Measurements from ENCODE around the gene ANKS1B.
A peak's percentile ranks its signal among the peaks of the same experiment; 100 is the strongest.
"Not testable (repeated sequence)": the region's sequence is repeated elsewhere in the genome, so short reads cannot be mapped to it uniquely, and the experiment has no call there.

The ANKS1B gene

GRCh38 chr12:99706736-99707473 lies 277.8 kb downstream of the ANKS1B start:
- DNase-seq (ENCODE audit: low read depth, low spot score) = no peak

GRCh38 chr12:99704458-99704857 lies 280.3 kb downstream of the ANKS1B start:
- DNase-seq (ENCODE audit: low read depth, low spot score) = no peak

DNA sequence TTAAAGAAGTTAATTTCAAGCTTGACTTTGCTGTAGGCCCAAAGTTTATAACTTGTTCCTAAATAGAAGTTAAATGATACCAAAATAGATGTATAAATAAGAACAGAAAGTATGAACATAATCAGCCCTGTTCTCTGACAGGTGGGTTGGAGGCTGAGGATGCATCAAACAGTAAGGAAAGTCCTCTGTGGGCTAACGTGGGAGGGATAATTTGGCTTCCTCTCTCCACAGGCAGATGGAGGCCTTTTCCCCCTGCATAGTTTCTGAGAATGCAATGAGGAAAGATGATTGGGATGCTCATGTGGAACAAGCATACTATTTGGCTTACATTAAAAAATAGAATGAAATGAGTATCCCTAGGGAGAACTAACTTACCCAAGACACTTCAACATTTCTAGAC lies 280.7 kb downstream of the ANKS1B start:
- no peak for DNase-seq (ENCODE audit: low read depth, low spot score)

GRCh38 chr12:99700032-99700431 lies 284.7 kb downstream of the ANKS1B start:
- DNase-seq (ENCODE audit: low read depth, low spot score) = no peak

- no peak for DNase-seq (ENCODE audit: low read depth, low spot score)
Measured at GRCh38 chr12:99695050-99695449, 289.7 kb downstream of the ANKS1B start.

GRCh38 chr12:99686142-99686541 lies 298.6 kb downstream of the ANKS1B start:
- DNase-seq (ENCODE audit: low read depth, low spot score) = no peak

DNA sequence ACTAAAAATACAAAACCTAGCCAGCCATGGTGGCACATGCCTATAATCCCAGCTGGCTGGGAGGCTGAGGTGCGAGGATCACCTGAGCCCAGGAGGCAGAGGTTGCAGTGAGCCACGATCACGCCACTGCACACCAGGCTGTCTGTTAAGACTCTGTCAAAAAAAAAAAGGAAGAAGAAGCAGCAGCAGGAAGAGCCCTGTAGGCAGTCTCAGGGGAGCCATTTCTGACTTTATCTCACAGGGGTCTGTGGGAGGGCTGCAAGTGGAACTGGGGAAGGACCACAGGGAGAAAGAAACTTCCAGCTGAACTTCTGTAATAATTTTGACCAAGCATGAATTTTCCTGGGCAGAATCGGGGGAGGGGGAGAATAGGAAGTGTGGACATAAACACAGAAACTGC lies 304.5 kb downstream of the ANKS1B start:
- no peak for DNase-seq (ENCODE audit: low read depth, low spot score)

- no peak for DNase-seq (ENCODE audit: low read depth, low spot score)
Measured at GRCh38 chr12:99670635-99671034, 314.1 kb downstream of the ANKS1B start.

- no peak for DNase-seq (ENCODE audit: low read depth, low spot score)
Measured at GRCh38 chr12:99658671-99659349, 325.9 kb downstream of the ANKS1B start.

DNA sequence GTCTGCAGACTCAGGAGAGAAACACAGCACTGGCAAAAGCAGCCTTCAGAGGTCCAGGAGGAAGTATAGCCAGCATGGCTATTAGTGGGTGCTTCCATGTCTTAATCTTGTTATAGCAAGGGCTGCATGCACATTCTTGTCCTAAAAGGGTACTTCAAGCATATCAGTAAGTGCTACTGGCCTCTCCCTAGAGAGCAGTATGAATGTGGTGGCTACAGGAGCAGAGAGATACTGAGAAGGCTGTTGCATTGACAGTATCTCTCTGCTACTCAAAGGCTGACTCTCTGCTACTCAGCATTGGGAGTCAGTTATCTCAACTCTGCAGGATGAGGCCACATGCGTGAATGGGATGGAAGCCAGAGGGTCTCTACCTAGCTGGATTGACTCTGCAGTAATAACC lies 335.2 kb downstream of the ANKS1B start:
- DNase-seq (ENCODE audit: low read depth, low spot score) = no peak

DNA sequence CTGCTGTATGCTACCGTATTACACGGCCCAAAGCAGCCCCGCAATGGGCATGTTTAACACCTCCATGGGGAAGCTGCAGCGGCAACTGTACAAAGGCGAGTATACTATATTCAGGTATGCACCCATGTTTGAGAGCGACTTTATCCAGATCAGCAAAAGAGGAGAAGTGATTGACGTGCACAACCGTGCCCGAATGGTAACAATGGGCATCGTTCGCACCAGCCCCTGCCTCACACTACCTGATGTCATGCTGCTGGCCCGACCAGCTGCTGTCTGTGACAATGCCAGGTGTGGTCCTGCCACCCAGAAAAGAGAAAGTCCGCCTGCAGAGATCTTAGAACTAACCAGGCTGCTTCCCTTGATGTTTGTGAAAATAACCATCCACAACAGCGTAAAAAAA lies 336.6 kb downstream of the ANKS1B start:
- no peak for DNase-seq (ENCODE audit: low read depth, low spot score)

GRCh38 chr12:99647453-99647852 lies 337.3 kb downstream of the ANKS1B start, which contains the start of gene GARIN6:
Gene GARIN6, plus strand, starts transcription at chr12:99647753. Its CDS starts 422 bp downstream, at chr12:99648175.
- DNase-seq (ENCODE audit: low read depth, low spot score) = no peak

- no peak for DNase-seq (ENCODE audit: low read depth, low spot score)
Measured at GRCh38 chr12:99644629-99645028, 340.1 kb downstream of the ANKS1B start.

GRCh38 chr12:99627459-99627858 lies 357.3 kb downstream of the ANKS1B start:
- DNase-seq (ENCODE audit: low read depth, low spot score) = no peak

- not testable (repeated sequence) for DNase-seq (ENCODE audit: low read depth, low spot score)
Measured at GRCh38 chr12:99624591-99624990, 360.1 kb downstream of the ANKS1B start.

DNA sequence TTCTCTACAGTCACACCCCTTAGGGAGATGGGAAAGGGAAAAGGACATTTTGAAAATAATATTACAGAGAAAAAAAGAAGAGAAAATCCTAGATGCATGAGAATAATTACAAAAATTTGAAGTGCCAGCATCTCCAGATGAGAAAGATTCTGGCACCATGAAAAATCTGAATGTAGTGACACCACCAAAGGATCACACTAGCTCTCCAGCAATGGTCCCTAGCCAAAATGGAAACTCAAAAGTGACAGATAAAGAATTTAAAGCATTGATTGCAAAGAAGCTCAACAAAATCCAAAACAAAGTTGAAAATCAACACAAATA lies 364.6 kb downstream of the ANKS1B start:
- no peak for DNase-seq (ENCODE audit: low read depth, low spot score)

- peak; percentile 40 for DNase-seq (ENCODE audit: low read depth, low spot score)
Measured at GRCh38 chr12:99619389-99620158, 365.2 kb downstream of the ANKS1B start.

DNA sequence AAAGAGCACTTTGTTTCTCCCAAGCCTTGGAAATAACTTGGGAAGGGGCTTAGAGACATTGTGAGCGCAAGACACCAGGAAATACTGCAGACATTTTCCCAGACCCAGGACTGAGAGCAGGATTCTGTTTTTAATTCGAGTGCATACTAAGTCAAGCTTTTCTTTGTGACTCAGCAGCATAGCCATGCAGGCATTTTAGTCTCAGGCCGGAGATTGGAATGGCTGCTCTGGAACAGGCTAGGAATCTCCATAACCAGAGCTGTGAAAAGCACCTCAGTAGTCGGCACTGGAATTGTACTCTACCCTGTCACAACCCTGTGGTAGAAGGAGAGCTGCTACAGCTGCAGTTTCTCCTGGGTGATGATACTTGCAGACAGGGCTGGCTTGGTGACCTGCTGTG lies 366.1 kb downstream of the ANKS1B start:
- no peak for DNase-seq (ENCODE audit: low read depth, low spot score)

- DNase-seq (ENCODE audit: low read depth, low spot score) = no peak
Measured at GRCh38 chr12:99611599-99611998, 373.1 kb downstream of the ANKS1B start.

DNA sequence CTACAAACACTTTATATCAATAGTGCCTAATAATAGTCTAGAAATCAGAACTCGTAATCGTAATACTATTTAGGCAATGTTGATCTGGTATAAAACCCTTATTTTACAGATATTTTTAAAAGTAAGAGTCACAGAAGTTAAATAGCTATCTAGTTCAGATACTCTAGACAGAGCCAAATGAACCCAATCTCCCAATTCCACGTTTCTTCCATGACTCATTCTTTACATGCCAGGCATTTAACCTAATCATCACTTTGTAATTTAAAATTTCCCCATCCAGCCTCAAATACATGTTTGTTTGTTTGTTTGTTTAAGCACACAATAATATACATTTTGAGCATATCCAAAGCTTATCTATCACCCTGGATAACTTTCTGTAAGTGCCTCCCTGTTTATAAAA lies 373.6 kb downstream of the ANKS1B start:
- DNase-seq (ENCODE audit: low read depth, low spot score) = no peak

- DNase-seq (ENCODE audit: low read depth, low spot score) = peak; percentile 54
Measured at GRCh38 chr12:99609455-99610181, 375.1 kb downstream of the ANKS1B start.

GRCh38 chr12:99600388-99600787 lies 384.3 kb downstream of the ANKS1B start:
- no peak for DNase-seq (ENCODE audit: low read depth, low spot score)

Data from iPS DF 19.7 (cell line).